ENCODE data around the gene ERGIC3. TPM values are rescaled to one million over a fixed set of nuclear protein-coding genes. Genes with fewer than 3 reads are reported as not detected.

Gene ERGIC3
- total and polyA plus RNA-seq, 2 of the 4 experiments (the other 2 are of a cell fraction) = 434 to 438 TPM

DNA sequence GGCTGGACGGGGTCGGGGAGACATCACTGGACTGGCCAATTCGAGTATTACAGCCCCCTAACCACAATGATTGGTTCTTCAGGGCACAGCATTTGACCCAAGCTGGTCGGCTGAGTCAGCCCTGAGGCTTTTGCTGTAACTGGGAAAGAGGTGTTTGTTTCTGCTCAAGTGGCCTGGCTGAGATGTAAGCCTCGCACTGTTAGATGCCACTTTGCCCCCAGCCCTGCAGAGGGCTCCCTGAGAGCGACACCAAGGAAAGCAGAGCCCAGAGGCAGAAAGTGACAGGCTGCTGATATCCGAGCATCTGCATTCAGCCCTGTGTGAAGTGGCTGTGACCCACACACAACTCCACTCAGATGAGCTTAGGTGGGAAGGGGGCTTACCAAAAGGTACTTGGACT, 19.4 kb downstream of the ERGIC3 start:
- 0% methylated on average over 2 of the region's 7 CpGs; no CpG with 5 or more reads in 1 of the 2 experiments for WGBS, 2 experiments (ENCODE audit: extremely low coverage in 2 of 2, insufficient read length in 1 of 2)

More for the DNA sequence above, 19.4 kb downstream of the ERGIC3 start:
- Histone ChIP-seq H3K36me3 (ENCODE audit: control insufficient read depth, insufficient read depth, low read length) (peaks cover 27% of the 10 kb centered on the region), H2BK20ac (ENCODE audit: low read depth, low read length) (no peak overlapping the region), H4K8ac (ENCODE audit: low read depth in 2 of 2, low read length in 2 of 2) (no peak overlapping the region), H3K4me2 (ENCODE audit: low read depth, low read length) (no peak overlapping the region), H2AK9ac (replicated peaks; ENCODE audit: low read depth, low read length, poor library complexity) (no peak overlapping the region), H2BK5ac (ENCODE audit: low read depth, low read length, poor library complexity, severe bottlenecking) (no peak overlapping the region), H3K18ac (ENCODE audit: low read depth, low read length) (no peak overlapping the region), H3K14ac (replicated peaks; ENCODE audit: low read depth, low read length) (no peak overlapping the region), H3K79me1 (ENCODE audit: low read depth in 1 of 2, low read length in 2 of 2) (no peaks in the 10 kb centered on the region), H3K23ac (ENCODE audit: low read depth, low read length) (no peak overlapping the region), H3K9ac (ENCODE audit: low read depth, low read length) (no peak overlapping the region), H2BK120ac (ENCODE audit: low read depth, low read length) (no peak overlapping the region), H3K56ac (ENCODE audit: extremely low read depth, insufficient read depth, low read length) (no peak overlapping the region), H2BK15ac (ENCODE audit: low read depth, low read length) (no peak overlapping the region), H4K91ac (ENCODE audit: insufficient read depth, low read depth, low read length) (no peak overlapping the region), H3K9me3 (ENCODE audit: control insufficient read depth, insufficient read depth, low read length) (no peaks in the 10 kb centered on the region), H4K5ac (ENCODE audit: low read depth, low read length) (no peak overlapping the region), H3K4me1 (ENCODE audit: control insufficient read depth, insufficient read depth, low read length) (peaks cover 2% of the 10 kb centered on the region), H2AFZ (replicated peaks; ENCODE audit: low read length, poor library complexity) (peak overlapping the region; percentile 4), H3K4ac (ENCODE audit: low read depth, low read length) (no peak overlapping the region), H3K4me3 (ENCODE audit: insufficient read depth, low read depth, low read length) (no peak overlapping the region), H3K27ac (ENCODE audit: insufficient read depth, low read length) (no peak overlapping the region), H2AK5ac (ENCODE audit: low read depth, low read length) (no peak overlapping the region), H3K9me1 (ENCODE audit: insufficient read depth, low read length) (no peaks in the 10 kb centered on the region), H4K20me1 (ENCODE audit: insufficient read depth, low read length) (no peaks in the 10 kb centered on the region), H3K27me3 (ENCODE audit: control insufficient read depth, insufficient read depth, low read length) (no peaks in the 10 kb centered on the region)
- no TSS peak for BruUV-seq (replicated peaks)
- CTCF ChIA-PET = interaction anchor here (0.6 to 1.3 kb wide), 3 partner anchors 18 to 360 kb away, joined by 3 to 4 read pairs (median 3); no protein-coding TSS in a partner anchor
- ATAC-seq (ENCODE audit: low read depth) (peak; percentile 96), DNase-seq (peak; percentile 59)
- intact Hi-C loops (cut with micrococcal nuclease) (loop anchor here (10.0 kb wide), 1 partner anchor 104 kb away; the partner anchor contains the start of genes CPNE1 and RBM12), dilution Hi-C loops (cut with HindIII; ENCODE audit: low sequenced_read_pairs, unreplicated experiment) (no loop called here), in situ Hi-C loops (cut with MboI; ENCODE audit: low sequenced_read_pairs) (no loop called here)
- no peak for TF ChIP-seq BHLHE40 (IDR thresholded peaks at IDR 0.05; ENCODE audit: low read depth, low read length)
- no peak for TF ChIP-seq FOS (IDR thresholded peaks at IDR 0.05; ENCODE audit: low read depth, low read length)
- TF ChIP-seq MXI1 (IDR thresholded peaks at IDR 0.05; ENCODE audit: borderline replicate concordance, low read depth, low read length) = no peak
- TF ChIP-seq, protein P1, sequence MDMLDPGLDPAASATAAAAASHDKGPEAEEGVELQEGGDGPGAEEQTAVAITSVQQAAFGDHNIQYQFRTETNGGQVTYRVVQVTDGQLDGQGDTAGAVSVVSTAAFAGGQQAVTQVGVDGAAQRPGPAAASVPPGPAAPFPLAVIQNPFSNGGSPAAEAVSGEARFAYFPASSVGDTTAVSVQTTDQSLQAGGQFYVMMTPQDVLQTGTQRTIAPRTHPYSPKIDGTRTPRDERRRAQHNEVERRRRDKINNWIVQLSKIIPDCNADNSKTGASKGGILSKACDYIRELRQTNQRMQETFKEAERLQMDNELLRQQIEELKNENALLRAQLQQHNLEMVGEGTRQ (IDR thresholded peaks at IDR 0.05; ENCODE audit: low read depth, low read length) = no peak
- TF ChIP-seq NFE2L2 (IDR thresholded peaks at IDR 0.05; ENCODE audit: low read depth, low read length) = no peak
- TF ChIP-seq RCOR1 (IDR thresholded peaks at IDR 0.05; ENCODE audit: insufficient replicate concordance, low read length) = no peak
- TF ChIP-seq RAD21 (IDR thresholded peaks at IDR 0.05; ENCODE audit: low read length) = peak; percentile 47
- peak; percentile 44 for TF ChIP-seq SMC3 (IDR thresholded peaks at IDR 0.05; ENCODE audit: low read depth, low read length)
- TF ChIP-seq, protein P2, sequence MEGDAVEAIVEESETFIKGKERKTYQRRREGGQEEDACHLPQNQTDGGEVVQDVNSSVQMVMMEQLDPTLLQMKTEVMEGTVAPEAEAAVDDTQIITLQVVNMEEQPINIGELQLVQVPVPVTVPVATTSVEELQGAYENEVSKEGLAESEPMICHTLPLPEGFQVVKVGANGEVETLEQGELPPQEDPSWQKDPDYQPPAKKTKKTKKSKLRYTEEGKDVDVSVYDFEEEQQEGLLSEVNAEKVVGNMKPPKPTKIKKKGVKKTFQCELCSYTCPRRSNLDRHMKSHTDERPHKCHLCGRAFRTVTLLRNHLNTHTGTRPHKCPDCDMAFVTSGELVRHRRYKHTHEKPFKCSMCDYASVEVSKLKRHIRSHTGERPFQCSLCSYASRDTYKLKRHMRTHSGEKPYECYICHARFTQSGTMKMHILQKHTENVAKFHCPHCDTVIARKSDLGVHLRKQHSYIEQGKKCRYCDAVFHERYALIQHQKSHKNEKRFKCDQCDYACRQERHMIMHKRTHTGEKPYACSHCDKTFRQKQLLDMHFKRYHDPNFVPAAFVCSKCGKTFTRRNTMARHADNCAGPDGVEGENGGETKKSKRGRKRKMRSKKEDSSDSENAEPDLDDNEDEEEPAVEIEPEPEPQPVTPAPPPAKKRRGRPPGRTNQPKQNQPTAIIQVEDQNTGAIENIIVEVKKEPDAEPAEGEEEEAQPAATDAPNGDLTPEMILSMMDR (conservative IDR thresholded peaks at IDR 0.05; ENCODE audit: low read depth, low read length) = peak; percentile 40
- TF ChIP-seq RFX5 (IDR thresholded peaks at IDR 0.05; ENCODE audit: low read depth, low read length) = no peak
- TF ChIP-seq POLR2A (IDR thresholded peaks at IDR 0.05; ENCODE audit: low read depth, low read length) = no peak
- TF ChIP-seq CEBPB (IDR thresholded peaks at IDR 0.05; ENCODE audit: low read depth, low read length) = no peak
- TF ChIP-seq MAFK (IDR thresholded peaks at IDR 0.05; ENCODE audit: low read depth, low read length) = no peak
- no peak for TF ChIP-seq MAZ (IDR thresholded peaks at IDR 0.05; ENCODE audit: borderline replicate concordance, low read depth, low read length)
- POLR2A ChIA-PET (ENCODE audit: unreplicated experiment) = no interaction called here

All from IMR-90 (cell line).